Endometrial microvascular endothelial cells (primary cell): Measurements from ENCODE around the gene IL1RL2. TPM values are rescaled to one million over a fixed set of nuclear protein-coding genes. Genes with fewer than 3 reads are reported as not detected.

Experiments
- in situ Hi-C: cut with HindIII; loops from 2 replicates; pipeline ENCODE4 v1.10.0; 2017; ENCODE audit warnings: low sequenced_read_pairs, low pct_unique_long_range_greater_than_20kb; ENCODE audit errors: inconsistent ontology term
- total RNA-seq: library from RNA; depleted of rRNA; stranded (reverse); fragments of >200 nt; gene quantifications from one replicate; pipeline ENCODE4 v1.2.3, GENCODE V29; 2015; ENCODE audit errors: inconsistent ontology term

IL1RL2 gene
- total RNA-seq, 1 donor from 2014 or later = not detected

GRCh38 chr2:102155703-102156515 is 30.9 kb upstream of the IL1RL2 start:
- in situ Hi-C loops = no loop called here

- in situ Hi-C loops = no loop called here
Observed at GRCh38 chr2:102158011-102158755, 28.6 kb upstream of the IL1RL2 start.

GRCh38 chr2:102159295-102159694 is 27.5 kb upstream of the IL1RL2 start:
- in situ Hi-C loops = no loop called here

GRCh38 chr2:102166189-102166845 is 20.5 kb upstream of the IL1RL2 start:
- in situ Hi-C loops = no loop called here

- in situ Hi-C loops = no loop called here
Observed at GRCh38 chr2:102168026-102168771, 18.6 kb upstream of the IL1RL2 start.

- in situ Hi-C loops = no loop called here
Observed at GRCh38 chr2:102171946-102172345, 14.9 kb upstream of the IL1RL2 start.

GRCh38 chr2:102172745-102173144 is 14.1 kb upstream of the IL1RL2 start:
- in situ Hi-C loops = no loop called here

GRCh38 chr2:102176172-102176571 is 10.7 kb upstream of the IL1RL2 start:
- in situ Hi-C loops = no loop called here

- in situ Hi-C loops = no loop called here
Observed at GRCh38 chr2:102177814-102178478, 8.9 kb upstream of the IL1RL2 start.

- in situ Hi-C loops = no loop called here
Observed at GRCh38 chr2:102179061-102179460, 7.8 kb upstream of the IL1RL2 start.

GRCh38 chr2:102179788-102180686 is 6.8 kb upstream of the IL1RL2 start:
- in situ Hi-C loops = no loop called here

GRCh38 chr2:102180687-102180999 is 6.2 kb upstream of the IL1RL2 start:
- in situ Hi-C loops = no loop called here

- in situ Hi-C loops = no loop called here
Observed at GRCh38 chr2:102181376-102181775, 5.4 kb upstream of the IL1RL2 start.

GRCh38 chr2:102181919-102182635 is 4.7 kb upstream of the IL1RL2 start:
- in situ Hi-C loops = no loop called here

- in situ Hi-C loops = no loop called here
Observed at GRCh38 chr2:102184018-102184417, 2.8 kb upstream of the IL1RL2 start.

GRCh38 chr2:102184568-102184967 is 2.3 kb upstream of the IL1RL2 start:
- in situ Hi-C loops = no loop called here

GRCh38 chr2:102185347-102185746 is 1.5 kb upstream of the IL1RL2 start:
- in situ Hi-C loops = no loop called here
